Measurements from ENCODE around the gene DOK1. TPM values are rescaled to one million over a fixed set of nuclear protein-coding genes. Genes with fewer than 3 reads are reported as not detected.

Gene DOK1
- total RNA-seq = 10 to 100 TPM in 3 of 5 donors, 1 to 10 TPM in 2; 5.9 to 89.3 (median 12.2) TPM
- polyA plus RNA-seq = 10 to 100 TPM in 2 of 3 donors, 1 to 10 TPM in 1; 8.8 to 17.7 (median 17.4) TPM
- long read RNA-seq, donor 1, partial matches to known transcripts = 0 of 1 reads
- long read RNA-seq, donor 1, other reads (novel, unspliced or antisense) = 0 of 1 reads
- long read RNA-seq, donor 2, partial matches to known transcripts = 0 of 2 reads
- long read RNA-seq, donor 2, other reads (novel, unspliced or antisense) = 0 of 2 reads
- long read RNA-seq, donor 3, partial matches to known transcripts = 0 of 2 reads
- long read RNA-seq, donor 3, other reads (novel, unspliced or antisense) = 0 of 2 reads
- long read RNA-seq, donor 4 = 0 reads
- long read RNA-seq, donor 5, partial matches to known transcripts = 0 of 3 reads
- long read RNA-seq, donor 5, other reads (novel, unspliced or antisense) = 0 of 3 reads
- long read RNA-seq, donor 6 = 0 reads
- long read RNA-seq, donor 7, partial matches to known transcripts = 0 of 3 reads
- long read RNA-seq, donor 7, other reads (novel, unspliced or antisense) = 0 of 3 reads
- long read RNA-seq, donor 8, partial matches to known transcripts = 0 of 4 reads
- long read RNA-seq, donor 8, other reads (novel, unspliced or antisense) = 0 of 4 reads
- long read RNA-seq, donor 9, partial matches to known transcripts = 0 of 1 reads
- long read RNA-seq, donor 9, other reads (novel, unspliced or antisense) = 0 of 1 reads
- long read RNA-seq, donor 10 = 0 reads

DNA sequence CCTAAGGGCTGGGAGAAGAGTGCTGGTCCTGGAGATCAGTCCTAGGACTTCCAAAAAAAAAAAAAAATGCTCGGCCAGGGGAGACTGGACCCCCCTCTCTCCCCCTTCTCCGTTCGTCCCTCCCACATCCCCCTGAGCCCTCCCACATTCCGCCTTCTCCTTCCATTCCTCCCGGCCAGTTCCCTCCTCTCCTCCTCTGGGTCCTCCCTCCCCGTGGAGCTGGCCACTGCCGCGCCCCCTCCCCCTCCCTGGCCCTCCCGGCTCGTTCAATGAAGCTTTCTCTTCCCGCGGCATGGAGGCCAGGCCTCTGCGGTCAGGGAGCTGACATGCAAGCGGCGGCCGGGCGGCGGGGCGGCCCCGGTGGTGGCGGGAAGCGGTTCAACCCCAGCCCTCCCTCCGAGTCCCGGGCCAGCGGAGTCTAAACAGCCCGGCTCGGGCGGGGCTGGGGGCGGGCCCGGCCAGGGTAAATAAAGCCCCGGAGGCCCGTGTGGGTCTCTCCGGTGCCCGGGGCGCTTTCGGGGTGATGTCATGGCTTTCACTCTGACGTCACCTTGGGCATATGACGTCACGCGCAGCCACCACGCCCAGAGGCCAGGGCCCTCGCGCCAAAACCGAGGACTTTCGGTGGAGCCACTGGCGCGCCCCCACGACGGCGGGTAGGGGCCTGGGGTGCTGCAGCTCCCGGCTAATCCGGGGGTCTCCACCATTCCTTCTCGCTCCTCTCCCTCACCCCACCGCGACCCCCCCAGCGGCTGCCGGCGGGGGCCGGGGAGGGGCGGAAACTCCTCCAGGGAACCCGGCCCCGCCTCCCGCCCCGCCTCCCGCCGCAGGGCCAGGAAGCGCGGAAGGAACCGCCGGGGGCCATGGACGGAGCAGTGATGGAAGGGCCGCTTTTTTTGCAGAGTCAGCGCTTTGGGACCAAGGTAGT, at the start of gene DOK1, which contains the start of gene LOXL3:
DOK1 (plus strand) TSS at position 829 of the 928 bp plus-strand sequence; CDS start at position 864, 35 bp downstream.
LOXL3 (minus strand) TSS at position 51 of the 928 bp plus-strand sequence. CDS start 1,308 bp downstream, outside the sequence.
- TF ChIP-seq POLR2AphosphoS5 (IDR thresholded peaks at IDR 0.05) (peak in 2 of 3 donors; percentile 45 to 51), EP300 (IDR thresholded peaks at IDR 0.05) (no peak)
- intact Hi-C loops (cut with DNase I; ENCODE audit: low total_unique reads) = no loop called here
- peak; percentile 90 to 96 for DNase-seq
- WGBS, 5 donors = 0 to 1% (median 1%) methylated on average over 20 to 73 of the region's 73 CpGs
- Histone ChIP-seq H3K27me3 (no peaks in the 10 kb centered on the region), H3K4me1 (peaks cover 7 to 74% (median 49%) of the 10 kb centered on the region in 4 donors), H3K27ac (peak within 1 kb of the TSS; percentile 88 to 94 (median 91)), H3K36me3 (peaks cover 8 to 14% (median 10%) of the 10 kb centered on the region in 4 donors), H3K4me3 (peak within 1 kb of the TSS; percentile 78 to 85 (median 80)), H3K9me3 (no peaks in the 10 kb centered on the region)

DNA sequence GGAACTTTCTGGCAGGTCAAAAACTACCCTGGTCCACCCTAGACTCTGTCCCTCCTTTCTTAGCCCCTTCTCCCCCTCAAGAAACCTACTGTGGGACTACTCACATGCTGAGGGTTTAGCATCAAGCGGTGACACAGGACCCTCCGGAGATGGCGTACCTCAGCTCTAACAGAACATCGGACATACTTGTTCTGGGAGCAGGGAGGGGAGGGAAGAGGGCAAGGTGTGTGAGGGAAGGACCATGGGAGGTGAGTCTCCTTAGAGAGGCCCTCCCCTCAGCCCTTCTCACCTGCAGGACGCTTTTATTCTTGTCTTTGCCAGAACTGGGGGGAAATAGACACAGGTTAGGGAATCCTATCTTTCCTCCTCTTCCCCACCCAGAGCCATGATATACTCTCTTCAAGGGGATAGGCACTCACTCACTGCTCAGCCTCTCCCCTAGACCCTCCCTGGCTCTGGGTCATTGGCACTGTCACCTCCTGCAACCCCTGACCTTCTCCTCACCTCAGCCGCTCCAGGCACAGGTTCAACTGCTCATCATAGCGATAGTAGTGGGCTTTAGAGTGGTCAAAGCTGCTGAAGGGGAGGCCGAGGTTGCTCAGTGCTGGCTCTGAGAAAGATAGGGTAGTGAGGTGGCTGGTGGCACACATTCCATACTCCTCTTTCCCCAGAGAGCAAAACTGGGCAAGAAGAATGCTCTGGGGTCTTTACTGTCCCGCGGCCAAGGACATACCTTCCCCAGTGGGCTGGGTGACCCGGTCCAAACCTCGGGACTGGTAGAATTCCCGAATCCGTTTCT, 48.9 kb upstream of the DOK1 start:
- 89 to 93% (median 91%) methylated on average over 14 of the region's 14 CpGs for WGBS, 5 donors
- H3K27me3 ChIP-seq = peaks cover 0 to 54% (median under 1%) of the 10 kb centered on the region in 3 donors
- peak overlapping the region in 2 of 4 donors; percentile 67 to 68 for H3K4me3 ChIP-seq
- intact Hi-C loops (cut with DNase I; ENCODE audit: low total_unique reads) = no loop called here
- peaks cover 53 to 67% (median 65%) of the 10 kb centered on the region in 4 donors for H3K4me1 ChIP-seq
- peak overlapping the region in 3 of 5 donors; percentile 6 to 99 (median 85) for H3K27ac ChIP-seq
- H3K36me3 ChIP-seq = peaks cover 6 to 22% (median 17%) of the 10 kb centered on the region in 4 donors
- no peaks in the 10 kb centered on the region for H3K9me3 ChIP-seq
- no peak for DNase-seq
- TF ChIP-seq POLR2A (IDR thresholded peaks at IDR 0.05) (no peak), EP300 (IDR thresholded peaks at IDR 0.05) (no peak), POLR2AphosphoS5 (IDR thresholded peaks at IDR 0.05) (no peak)
- TF ChIP-seq, protein P1, sequence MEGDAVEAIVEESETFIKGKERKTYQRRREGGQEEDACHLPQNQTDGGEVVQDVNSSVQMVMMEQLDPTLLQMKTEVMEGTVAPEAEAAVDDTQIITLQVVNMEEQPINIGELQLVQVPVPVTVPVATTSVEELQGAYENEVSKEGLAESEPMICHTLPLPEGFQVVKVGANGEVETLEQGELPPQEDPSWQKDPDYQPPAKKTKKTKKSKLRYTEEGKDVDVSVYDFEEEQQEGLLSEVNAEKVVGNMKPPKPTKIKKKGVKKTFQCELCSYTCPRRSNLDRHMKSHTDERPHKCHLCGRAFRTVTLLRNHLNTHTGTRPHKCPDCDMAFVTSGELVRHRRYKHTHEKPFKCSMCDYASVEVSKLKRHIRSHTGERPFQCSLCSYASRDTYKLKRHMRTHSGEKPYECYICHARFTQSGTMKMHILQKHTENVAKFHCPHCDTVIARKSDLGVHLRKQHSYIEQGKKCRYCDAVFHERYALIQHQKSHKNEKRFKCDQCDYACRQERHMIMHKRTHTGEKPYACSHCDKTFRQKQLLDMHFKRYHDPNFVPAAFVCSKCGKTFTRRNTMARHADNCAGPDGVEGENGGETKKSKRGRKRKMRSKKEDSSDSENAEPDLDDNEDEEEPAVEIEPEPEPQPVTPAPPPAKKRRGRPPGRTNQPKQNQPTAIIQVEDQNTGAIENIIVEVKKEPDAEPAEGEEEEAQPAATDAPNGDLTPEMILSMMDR (IDR thresholded peaks at IDR 0.05) = no peak

DNA sequence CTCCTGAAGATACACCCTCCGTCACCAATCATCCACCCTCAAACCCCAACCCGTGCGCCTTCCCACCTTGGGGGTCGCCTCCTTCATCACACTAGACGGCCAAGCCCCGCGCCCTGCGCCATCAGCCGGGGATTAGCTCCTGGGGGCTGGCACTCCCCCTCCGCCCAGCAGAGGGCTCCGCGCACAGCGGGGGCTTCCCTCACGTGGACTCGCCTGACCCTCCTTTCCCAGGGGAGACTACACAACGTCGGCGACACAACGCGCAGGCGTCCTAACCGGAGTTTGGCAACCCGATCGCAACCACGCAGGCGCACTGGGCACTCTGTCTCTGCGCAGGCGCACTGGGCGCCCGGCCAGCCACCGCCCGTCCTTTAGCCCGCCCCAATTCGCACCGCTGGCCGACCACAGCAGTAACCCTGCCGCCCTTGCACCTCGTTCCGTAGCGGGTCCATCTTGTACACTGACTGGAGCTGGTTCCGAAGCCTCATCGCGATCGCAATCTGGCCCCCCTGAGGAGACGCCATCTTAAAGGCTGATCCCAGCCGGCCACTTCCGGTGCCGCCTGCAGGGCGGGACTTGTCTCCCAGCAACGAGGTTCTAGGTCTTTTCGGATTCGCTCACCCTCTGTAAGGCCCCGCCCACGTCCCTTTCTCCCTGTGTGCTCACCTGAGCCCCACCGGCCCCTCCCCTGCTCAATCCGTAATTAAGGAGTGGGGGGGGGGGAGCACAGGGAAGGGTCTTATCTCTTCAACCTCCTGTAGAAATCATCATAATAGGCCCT, 47.2 kb upstream of the DOK1 start, which contains the start of gene PCGF1:
PCGF1 (minus strand) TSS at position 551 of the 781 bp plus-strand sequence; CDS start at position 524, 27 bp downstream.
- TF ChIP-seq POLR2A (IDR thresholded peaks at IDR 0.05) (no peak), POLR2AphosphoS5 (IDR thresholded peaks at IDR 0.05) (peak in 2 of 3 donors; percentile 32 to 82), EP300 (IDR thresholded peaks at IDR 0.05) (no peak)
- TF ChIP-seq, protein P1 (IDR thresholded peaks at IDR 0.05) = peak in 2 of 7 experiments; percentile 12 to 31
- Histone ChIP-seq H3K27me3 (peaks cover 0 to 54% (median 17%) of the 10 kb centered on the region in 3 donors), H3K4me1 (peaks cover 47 to 56% (median 55%) of the 10 kb centered on the region in 4 donors), H3K36me3 (peaks cover 6 to 22% (median 17%) of the 10 kb centered on the region in 4 donors), H3K4me3 (peak within 1 kb of the TSS; percentile 67 to 77 (median 70)), H3K9me3 (no peaks in the 10 kb centered on the region), H3K27ac (peak within 1 kb of the TSS; percentile 95 to 99 (median 98))
- DNase-seq = peak; percentile 100
- 0 to 1% (median 1%) methylated on average over 53 to 56 of the region's 56 CpGs for WGBS, 5 donors
- intact Hi-C loops (cut with DNase I; ENCODE audit: low total_unique reads) = no loop called here

Measured in stomach (tissue), 19 donors.